Liver (tissue), 3 donors: ENCODE measurements around the gene NTM.

Experiments
- CTCF ChIP-seq: fragments of 150-350 bp; IDR thresholded peaks from 2 replicates; pipeline ENCODE4 v1.5.1; 2017; ENCODE audit warnings: improper control_type of control experiment, low read depth, low read length; ENCODE audit not compliant: missing input control
- GABPA ChIP-seq, 2 donors: IDR thresholded peaks in 1 of 2; conservative IDR thresholded peaks in 1 of 2; 2 replicates each; pipeline ENCODE4 v1.6.1; 2016; ENCODE audit warnings: antibody characterized with exemption in 2 of 2, mild to moderate bottlenecking in 1 of 2, moderate library complexity in 1 of 2
- JUND ChIP-seq, 2 donors: IDR thresholded peaks; 2 replicates each; pipeline ENCODE4 v1.6.1; 2016; ENCODE audit warnings: antibody characterized with exemption in 2 of 2
- MAX ChIP-seq: IDR thresholded peaks from 2 replicates; pipeline ENCODE4 v1.6.1; 2016; ENCODE audit warnings: antibody characterized with exemption
- SP1 ChIP-seq: IDR thresholded peaks from 2 replicates; pipeline ENCODE4 v1.6.1; 2018; ENCODE audit warnings: antibody characterized with exemption, mild to moderate bottlenecking
- donor health status: healthy.
- donor health status: healthy.

GRCh38 chr11:131723088-131723487 lies 352.7 kb downstream of the NTM start:
- TF ChIP-seq CTCF, result no peak
- TF ChIP-seq GABPA (IDR thresholded peaks at IDR 0.05 in 1 of 2, conservative IDR thresholded peaks at IDR 0.05 in 1 of 2), result no peak
- TF ChIP-seq JUND (IDR thresholded peaks at IDR 0.05), result no peak
- no peak for TF ChIP-seq SP1
- no peak for TF ChIP-seq MAX
